SW480 (cell line): ENCODE data around the gene PTPA.

ENCODE experiments used
- DNase-seq: peaks from one replicate; pipeline ENCODE4 v3.0.0-alpha.2; 2016; ENCODE audit warnings: low spot score

PTPA gene

GRCh38 chr9:129084087-129084486 is 27.1 kb upstream of the PTPA start:
- DNase-seq, result no peak

GRCh38 chr9:129089246-129089645 is 22.0 kb upstream of the PTPA start:
- DNase-seq, result no peak

- DNase-seq, result no peak
These were observed 17.4 kb upstream of the PTPA start for GRCh38 chr9:129093602-129094386.

GRCh38 chr9:129094387-129095169 is 16.6 kb upstream of the PTPA start:
- DNase-seq, result no peak

GRCh38 chr9:129095170-129095667 is 16.0 kb upstream of the PTPA start:
- no peak for DNase-seq

- no peak for DNase-seq
These were observed 15.3 kb upstream of the PTPA start for GRCh38 chr9:129095908-129096307.

- DNase-seq, result no peak
These were observed 13.4 kb upstream of the PTPA start for GRCh38 chr9:129097671-129098306.

GRCh38 chr9:129098328-129098727 is 12.9 kb upstream of the PTPA start:
- DNase-seq, result no peak

- DNase-seq, result no peak
These were observed 10.6 kb upstream of the PTPA start for GRCh38 chr9:129100383-129101169.

GRCh38 chr9:129101279-129101678 is 9.9 kb upstream of the PTPA start:
- DNase-seq, result no peak

GRCh38 chr9:129102095-129102525 is 9.1 kb upstream of the PTPA start:
- no peak for DNase-seq

GRCh38 chr9:129102791-129103594 is 8.2 kb upstream of the PTPA start:
- DNase-seq, result peak; percentile 52

GRCh38 chr9:129103595-129103965 is 7.6 kb upstream of the PTPA start:
- DNase-seq, result no peak

GRCh38 chr9:129104051-129104450 is 7.2 kb upstream of the PTPA start:
- DNase-seq, result no peak

- no peak for DNase-seq
These were observed 5.1 kb upstream of the PTPA start for GRCh38 chr9:129105857-129106694.

GRCh38 chr9:129107651-129108050 is 3.6 kb upstream of the PTPA start:
- DNase-seq, result no peak

GRCh38 chr9:129108083-129108804 is 3.0 kb upstream of the PTPA start:
- no peak for DNase-seq

- DNase-seq, result peak; percentile 31
These were observed 2.2 kb upstream of the PTPA start for GRCh38 chr9:129108805-129109536.

GRCh38 chr9:129109537-129109903 is 1.7 kb upstream of the PTPA start:
- DNase-seq, result peak; percentile 31
